WTC11 (cell line): ENCODE measurements around the gene KANK3. TPM values are rescaled to one million over a fixed set of nuclear protein-coding genes. Genes with fewer than 3 reads are reported as not detected.

Source experiments
- ATF1 ChIP-seq: sonication (generic); formaldehyde crosslinking; IDR thresholded peaks from 2 replicates; pipeline ENCODE4 v1.8.1; 2023; ENCODE audit warnings: mild to moderate bottlenecking, moderate library complexity, missing genetic modification reagents
- ATF6 ChIP-seq: sonication (generic); formaldehyde crosslinking; IDR thresholded peaks from 2 replicates; pipeline ENCODE4 v1.8.1; 2023; ENCODE audit warnings: mild to moderate bottlenecking, missing genetic modification reagents
- CDX4 ChIP-seq: fragments of 250-450 bp; sonication (Bioruptor Pico); IDR thresholded peaks from 2 replicates; pipeline ENCODE4 v1.9.0; 2021; ENCODE audit warnings: moderate library complexity, mild to moderate bottlenecking, inconsistent platforms, borderline replicate concordance
- CREB1 ChIP-seq: sonication (generic); formaldehyde crosslinking; IDR thresholded peaks from 2 replicates; pipeline ENCODE4 v1.8.0; 2023; ENCODE audit warnings: mild to moderate bottlenecking, missing genetic modification reagents
- CREM ChIP-seq: sonication (generic); formaldehyde crosslinking; IDR thresholded peaks from 2 replicates; pipeline ENCODE4 v1.8.1; 2022; ENCODE audit warnings: mild to moderate bottlenecking, missing genetic modification reagents, moderate library complexity
- E2F1 ChIP-seq: sonication (generic); formaldehyde crosslinking; IDR thresholded peaks from 2 replicates; pipeline ENCODE4 v1.8.0; 2022; ENCODE audit warnings: mild to moderate bottlenecking, missing genetic modification reagents
- ESRRA ChIP-seq: sonication (generic); formaldehyde crosslinking; IDR thresholded peaks from 2 replicates; pipeline ENCODE4 v1.8.1; 2022; ENCODE audit warnings: mild to moderate bottlenecking, missing genetic modification reagents, borderline replicate concordance
- FOXP1 ChIP-seq: sonication (generic); formaldehyde crosslinking; IDR thresholded peaks from 2 replicates; pipeline ENCODE4 v1.8.0; 2022; ENCODE audit warnings: missing genetic modification reagents, mild to moderate bottlenecking, moderate library complexity, borderline replicate concordance
- GTF2I ChIP-seq: fragments of 250-450 bp; sonication (Bioruptor Pico); conservative IDR thresholded peaks from 2 replicates; pipeline ENCODE4 v1.4.0; 2021; ENCODE audit warnings: mild to moderate bottlenecking
- MXD4 ChIP-seq: fragments of 250-450 bp; sonication (Bioruptor Pico); IDR thresholded peaks from 2 replicates; pipeline ENCODE4 v1.8.0; 2021; ENCODE audit warnings: mild to moderate bottlenecking, moderate library complexity, borderline replicate concordance
- NFYB ChIP-seq: sonication (generic); formaldehyde crosslinking; conservative IDR thresholded peaks from 2 replicates; pipeline ENCODE4 v1.8.0; 2022; ENCODE audit warnings: low read depth, missing genetic modification reagents
- NR3C1 ChIP-seq: sonication (generic); formaldehyde crosslinking; conservative IDR thresholded peaks from 2 replicates; pipeline ENCODE4 v1.8.1; 2023; ENCODE audit warnings: low read depth, mild to moderate bottlenecking, missing genetic modification reagents
- PRDM15 ChIP-seq: sonication (generic); formaldehyde crosslinking; IDR thresholded peaks from 2 replicates; pipeline ENCODE4 v1.8.0; 2022; ENCODE audit warnings: missing genetic modification reagents
- SMAD4 ChIP-seq: sonication (generic); formaldehyde crosslinking; IDR thresholded peaks from 2 replicates; pipeline ENCODE4 v1.8.0; 2022; ENCODE audit warnings: mild to moderate bottlenecking, missing genetic modification reagents
- SOX15 ChIP-seq: fragments of 250-450 bp; sonication (Bioruptor Pico); IDR thresholded peaks from 2 replicates; pipeline ENCODE4 v1.9.0; 2021; ENCODE audit warnings: mild to moderate bottlenecking
- SP1 ChIP-seq: sonication (generic); formaldehyde crosslinking; conservative IDR thresholded peaks from 2 replicates; pipeline ENCODE4 v1.8.1; 2022; ENCODE audit warnings: missing genetic modification reagents
- TEAD4 ChIP-seq: sonication (generic); formaldehyde crosslinking; IDR thresholded peaks from 2 replicates; pipeline ENCODE4 v1.8.0; 2022; ENCODE audit warnings: mild to moderate bottlenecking, missing genetic modification reagents
- USF2 ChIP-seq: sonication (generic); formaldehyde crosslinking; IDR thresholded peaks from 2 replicates; pipeline ENCODE4 v1.8.1; 2023; ENCODE audit warnings: mild to moderate bottlenecking, missing genetic modification reagents, moderate library complexity
- ZBTB43 ChIP-seq: sonication (generic); formaldehyde crosslinking; IDR thresholded peaks from 2 replicates; pipeline ENCODE4 v1.8.1; 2023; ENCODE audit warnings: mild to moderate bottlenecking, missing genetic modification reagents
- ZNF317 ChIP-seq: sonication (generic); formaldehyde crosslinking; IDR thresholded peaks from 2 replicates; pipeline ENCODE4 v1.8.1; 2023; ENCODE audit warnings: low read depth, mild to moderate bottlenecking, moderate library complexity, missing genetic modification reagents, borderline replicate concordance
- ZNF416 ChIP-seq: fragments of 250-450 bp; sonication (Bioruptor Pico); IDR thresholded peaks from 2 replicates; pipeline ENCODE4 v1.9.0; 2021; ENCODE audit warnings: mild to moderate bottlenecking, inconsistent platforms
- ZNF423 ChIP-seq: fragments of 250-450 bp; sonication (Bioruptor Pico); IDR thresholded peaks from 2 replicates; pipeline ENCODE4 v2.1.2; 2022; ENCODE audit warnings: mild to moderate bottlenecking, moderate library complexity
- ZNF532 ChIP-seq: fragments of 250-450 bp; sonication (Bioruptor Pico); IDR thresholded peaks from 2 replicates; pipeline ENCODE4 v1.9.0; 2021; ENCODE audit warnings: mild to moderate bottlenecking, borderline replicate concordance
- total RNA-seq: library from RNA; stranded (reverse); gene quantifications from 3 replicates; pipeline ENCODE4 v1.2.3, GENCODE V29; 2021

Gene KANK3
- total RNA-seq, 1 experiment from 2014 or later: 8.0 TPM

GRCh38 chr19:8389891-8390616, 47.0 kb upstream of the KANK3 start, which contains the start of gene RAB11B (continued):
- TF ChIP-seq ZNF317 (CRISPR knock-in tag) (no peak), ZBTB43 (no peak), FOXP1 (CRISPR knock-in tag) (peak; percentile 75; the same call in 1 of the 2 replicates), SP1 (CRISPR knock-in tag) (peak; percentile 87), ZNF532 (CRISPR knock-in tag) (no peak), NR3C1 (CRISPR knock-in tag) (no peak), USF2 (CRISPR knock-in tag) (peak; percentile 14; the same call in 1 of the 2 replicates), ATF1 (CRISPR knock-in tag) (no peak), ZNF416 (CRISPR knock-in tag) (peak; percentile 92), ESRRA (CRISPR knock-in tag) (no peak), ATF6 (no peak), ZNF423 (no peak), TEAD4 (CRISPR knock-in tag) (no peak), CDX4 (CRISPR knock-in tag) (no peak), SMAD4 (CRISPR knock-in tag) (no peak), GTF2I (no peak), CREM (CRISPR knock-in tag) (peak; percentile 92), E2F1 (CRISPR knock-in tag) (no peak), CREB1 (no peak), PRDM15 (CRISPR knock-in tag) (no peak), MXD4 (CRISPR knock-in tag) (no peak), SOX15 (CRISPR knock-in tag) (no peak), NFYB (CRISPR knock-in tag) (peak; percentile 100)
